HG02642 (cell line): ENCODE data around the gene PRCC.

Experiments used
- ATAC-seq: cut with Tn5 transposase; IDR thresholded peaks from one replicate; pipeline ENCODE4 v1.9.1; 2021; ENCODE audit warnings: mild to moderate bottlenecking; ENCODE audit not compliant: unreplicated experiment, poor library complexity

The PRCC gene

DNA sequence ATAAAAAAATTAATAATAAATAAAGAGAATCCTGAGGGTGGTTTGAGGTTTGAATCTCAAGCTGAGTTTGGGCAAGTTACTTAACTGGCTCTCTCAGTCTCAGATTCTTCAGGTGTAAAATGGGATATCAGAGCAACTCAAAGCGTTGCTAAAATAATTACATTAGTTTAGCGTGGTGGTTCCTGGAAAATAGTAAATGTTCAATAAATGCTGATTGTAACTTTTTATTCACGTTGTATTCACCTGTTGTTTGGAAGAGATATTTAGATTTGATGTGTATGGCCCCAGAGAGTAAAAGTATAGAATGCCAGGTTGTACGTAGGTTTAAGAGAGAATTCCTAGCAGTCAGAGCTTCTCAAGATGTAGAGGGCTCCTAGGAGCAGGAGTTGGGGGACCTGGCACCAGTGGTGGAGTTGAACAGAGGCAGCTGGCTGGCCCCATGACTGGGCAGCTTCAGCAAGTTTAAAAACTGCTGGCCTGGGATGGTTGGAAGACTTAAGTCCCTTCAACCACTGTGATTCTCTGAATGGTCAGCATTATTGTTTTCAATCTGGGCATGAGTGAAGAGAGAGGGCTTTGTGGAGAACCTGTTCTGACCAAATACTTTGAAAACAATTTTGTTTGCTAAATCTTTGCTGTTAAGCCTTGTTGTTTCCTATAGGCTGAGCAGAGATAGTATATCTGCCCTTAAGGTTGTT is 22.4 kb downstream of the PRCC start:
- ATAC-seq = no peak

DNA sequence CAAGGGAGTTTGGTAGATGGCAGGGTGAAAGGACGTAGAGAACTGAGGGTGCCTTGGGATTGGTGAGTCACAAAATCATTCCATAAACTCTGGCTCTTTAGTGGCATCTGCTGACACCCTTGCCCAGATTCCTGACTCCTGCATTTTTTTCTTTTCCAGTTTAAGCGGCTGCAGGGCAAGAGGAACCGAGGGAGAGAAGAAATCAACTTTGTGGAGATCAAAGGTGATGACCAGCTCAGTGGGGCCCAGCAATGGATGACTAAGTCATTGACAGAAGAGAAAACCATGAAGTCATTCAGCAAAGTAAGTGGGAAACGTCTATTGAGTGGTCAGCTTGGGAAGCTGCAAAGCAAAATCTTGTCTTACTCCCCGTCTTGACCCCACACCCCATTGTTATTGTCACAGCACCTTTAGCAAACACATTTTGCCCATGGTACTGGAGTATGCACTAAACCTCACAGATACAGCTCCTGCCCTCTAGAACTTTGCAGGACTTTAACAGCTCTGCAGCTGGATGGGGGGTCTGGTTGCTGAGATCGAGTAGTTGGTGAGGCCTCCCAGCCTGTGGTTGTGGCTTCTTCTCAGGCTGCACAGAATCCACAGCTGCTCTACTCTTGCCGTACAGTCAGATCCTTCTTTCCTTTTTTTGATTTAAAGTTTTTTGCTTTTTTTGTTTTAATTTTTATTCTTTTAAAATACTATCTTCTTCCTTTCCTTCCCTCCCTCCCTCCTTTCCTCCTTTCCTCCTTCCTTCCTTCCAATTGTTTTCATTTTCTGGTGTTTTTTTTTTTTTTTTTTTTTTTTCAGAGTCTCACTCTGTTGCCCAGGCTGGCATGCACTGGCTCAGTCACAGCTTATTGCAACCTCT is 27.4 kb downstream of the PRCC start:
- ATAC-seq = no peak

DNA sequence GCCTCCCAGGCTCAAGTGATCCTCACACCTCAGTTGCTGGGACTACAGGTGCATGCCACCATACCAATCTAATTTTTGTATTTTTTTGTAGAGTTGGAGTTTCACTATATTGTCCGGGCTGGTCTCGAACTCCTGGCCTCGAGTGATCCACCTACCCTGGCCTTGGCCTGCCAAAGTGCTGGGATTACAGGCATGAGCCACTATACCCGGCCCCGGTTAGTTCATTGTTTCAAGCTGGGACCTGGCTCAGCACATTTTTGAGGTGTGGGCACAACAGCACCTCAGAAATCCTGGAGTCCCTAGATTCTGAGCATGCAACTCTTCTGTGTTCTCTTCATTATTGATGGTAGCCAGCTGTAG is 28.0 kb downstream of the PRCC start:
- no peak for ATAC-seq

DNA sequence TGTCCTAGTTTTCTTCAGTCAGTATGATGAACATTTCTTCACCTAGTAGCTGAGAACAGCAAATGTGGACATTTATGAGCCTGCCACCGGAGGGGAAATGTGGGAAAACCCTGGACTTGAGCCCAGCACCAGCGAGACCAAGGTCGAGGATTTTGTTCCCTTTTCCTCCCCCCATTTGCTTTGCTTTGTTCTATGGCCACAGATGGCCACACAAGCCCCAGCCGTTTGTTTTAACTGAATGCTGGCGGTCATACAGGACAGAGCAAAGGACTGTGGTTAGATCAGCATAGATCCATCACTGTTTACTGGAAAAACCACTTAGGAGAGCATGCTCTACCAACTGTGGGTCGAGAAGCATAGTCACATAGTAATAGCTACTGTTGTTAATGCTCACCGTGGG is 28.5 kb downstream of the PRCC start:
- ATAC-seq = no peak

DNA sequence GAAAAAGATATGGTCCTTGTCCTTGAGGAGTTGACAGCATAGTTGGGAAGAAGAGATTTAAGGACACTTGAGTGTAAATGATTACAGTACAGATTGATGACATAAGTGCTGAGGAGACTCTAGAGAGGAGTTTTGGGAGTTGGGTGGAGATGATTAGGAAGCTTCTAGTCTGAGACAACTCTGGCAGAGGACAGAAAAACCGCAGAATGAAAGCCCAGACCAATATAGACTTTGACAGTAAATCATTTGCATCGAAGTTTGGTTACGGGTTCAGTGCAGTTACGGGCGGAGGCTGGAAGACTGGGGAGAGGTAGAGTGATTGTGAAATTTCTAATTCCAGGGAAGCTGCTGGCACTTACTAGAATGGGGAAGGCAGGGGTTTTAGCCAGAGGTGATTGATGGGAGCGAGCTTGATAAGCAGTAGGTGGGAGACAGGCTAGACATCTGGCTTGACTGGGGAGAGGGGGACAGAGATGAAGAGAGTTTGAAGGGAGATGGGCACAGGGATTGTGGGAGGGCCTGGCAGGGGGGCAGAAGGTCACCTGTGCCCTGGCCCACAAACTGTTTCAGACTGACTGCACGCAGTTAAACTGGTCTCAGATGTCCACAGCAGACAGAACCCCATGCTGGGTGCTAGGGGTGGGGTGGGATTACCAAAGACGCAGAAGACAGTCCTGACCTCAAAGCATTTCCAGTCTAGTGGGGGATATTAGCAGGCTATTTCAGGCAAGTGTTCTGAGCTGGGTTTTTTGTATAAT is 29.2 kb downstream of the PRCC start:
- ATAC-seq = no peak

DNA sequence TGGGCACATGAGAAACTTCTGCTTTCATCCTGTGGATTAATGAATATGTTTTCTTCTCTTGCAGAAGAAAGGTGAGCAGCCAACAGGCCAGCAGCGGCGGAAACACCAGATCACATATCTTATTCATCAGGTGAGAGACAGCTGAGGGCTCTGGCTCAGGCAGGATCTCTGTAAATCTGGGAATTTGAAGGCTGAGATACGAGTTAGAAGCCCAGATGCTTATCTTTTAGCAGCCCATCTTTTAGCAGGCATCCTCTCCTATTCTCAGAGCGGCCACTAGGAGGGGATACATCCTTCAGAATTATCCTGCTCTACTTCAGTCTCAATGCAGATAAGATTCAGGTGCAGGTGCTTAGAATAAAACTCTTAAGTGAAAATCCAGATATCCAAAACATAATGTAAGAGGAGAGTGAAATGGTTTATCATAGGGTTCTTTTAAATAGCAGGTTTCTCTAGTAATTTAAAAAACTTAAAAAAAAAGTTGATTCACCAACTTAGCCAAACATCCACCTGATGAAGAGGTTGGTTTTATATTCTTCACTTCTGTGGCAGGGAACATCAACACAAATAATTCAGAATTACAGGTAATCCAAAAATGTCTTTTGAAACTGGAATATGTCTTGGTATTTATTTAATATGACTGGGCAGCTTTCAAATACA is 30.0 kb downstream of the PRCC start:
- no peak for ATAC-seq

DNA sequence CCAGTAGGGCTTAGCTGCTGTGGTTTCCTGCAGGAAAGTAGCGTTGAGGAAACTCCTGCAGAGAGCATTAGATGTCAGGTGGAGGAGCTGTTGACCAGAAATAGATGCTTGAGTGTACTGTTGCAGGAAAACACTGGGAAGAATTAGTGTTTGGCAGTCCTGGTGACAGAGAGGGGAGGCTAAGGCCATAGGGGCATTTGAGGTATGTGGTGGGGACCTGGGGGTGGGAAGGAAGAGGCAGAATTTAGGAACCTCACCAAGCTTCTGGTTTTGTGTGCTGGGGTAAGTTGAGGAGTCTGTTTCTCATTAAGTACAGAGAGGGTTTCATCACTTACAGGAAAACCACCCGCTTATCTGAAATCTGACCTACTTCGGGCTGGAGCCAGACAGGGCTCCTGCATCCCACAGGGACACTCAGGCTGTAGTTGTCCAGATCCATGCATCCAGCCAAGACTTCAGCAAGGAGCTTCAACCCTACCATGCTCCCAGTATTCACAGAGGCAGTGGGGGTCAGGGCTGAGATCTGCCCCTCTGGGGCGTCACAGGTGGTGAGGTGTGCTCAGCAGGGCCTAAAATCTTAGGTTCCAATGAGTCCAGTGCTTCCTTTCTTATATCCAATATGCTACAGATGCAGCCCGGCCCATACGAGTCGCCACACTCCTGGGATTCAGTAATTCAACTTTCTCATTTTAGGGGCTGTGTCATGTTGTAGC is 34.2 kb downstream of the PRCC start:
- no peak for ATAC-seq

DNA sequence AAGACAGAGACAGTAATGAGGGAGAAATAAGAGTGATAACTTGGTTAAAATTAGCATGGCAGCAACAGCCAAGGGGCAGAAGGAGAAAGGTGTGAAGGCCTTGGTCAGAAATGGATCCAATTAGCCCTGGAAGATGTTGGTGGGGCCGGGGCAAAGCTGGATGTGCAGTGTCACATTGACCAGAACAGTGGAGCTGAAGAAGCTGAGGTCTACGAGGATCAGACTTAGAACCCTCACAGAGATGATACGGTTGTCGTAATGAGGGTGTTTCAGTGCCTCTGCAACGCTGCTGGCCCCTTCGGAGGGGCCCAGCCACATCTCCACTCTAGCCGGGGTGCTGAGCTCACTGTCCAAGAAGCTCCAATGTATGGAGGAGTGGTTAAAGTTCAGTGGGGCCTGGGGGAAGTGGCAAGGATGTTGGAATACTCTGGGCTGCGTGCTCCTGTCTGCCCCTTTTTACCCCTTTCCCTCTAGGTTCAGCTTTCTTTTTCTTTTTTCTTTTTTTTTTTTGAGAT is 35.1 kb downstream of the PRCC start:
- ATAC-seq = no peak

DNA sequence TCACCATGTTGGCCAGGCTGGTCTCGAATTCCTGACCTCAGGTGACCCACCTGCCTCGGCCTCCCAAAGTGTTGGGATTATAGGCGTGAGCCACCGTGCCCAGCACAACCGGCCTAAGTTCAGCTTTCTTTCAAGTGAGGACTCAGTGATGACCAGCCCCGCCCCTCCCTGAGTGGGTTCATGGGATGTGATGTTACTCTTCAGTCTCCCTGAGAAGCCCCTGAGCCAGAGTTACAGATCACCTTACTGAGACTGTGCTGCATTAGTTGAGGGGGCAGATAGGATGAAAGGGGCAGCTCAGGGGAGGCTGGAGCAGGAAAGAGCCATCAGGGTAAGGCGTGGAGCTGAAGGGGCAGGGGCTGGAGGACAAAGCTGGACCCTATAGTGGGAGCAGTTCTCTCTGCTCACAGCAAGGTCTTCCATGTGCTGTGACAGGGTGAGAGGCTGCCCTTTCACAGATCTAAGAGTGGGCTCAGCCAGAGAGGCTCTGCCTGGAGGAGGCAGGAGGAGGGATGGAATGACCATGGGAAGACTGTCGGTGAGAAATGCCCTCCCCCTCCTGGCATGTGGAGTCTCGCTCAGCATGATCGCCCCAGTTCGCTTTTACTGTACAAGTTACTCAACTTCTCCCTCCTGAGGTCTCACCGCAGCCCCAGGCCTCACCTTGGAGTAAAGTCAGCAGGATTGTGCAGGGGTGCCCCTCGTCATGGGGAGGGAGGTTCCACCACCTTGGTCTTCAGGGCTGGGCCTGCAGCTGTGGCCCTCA is 35.9 kb downstream of the PRCC start:
- no peak for ATAC-seq

DNA sequence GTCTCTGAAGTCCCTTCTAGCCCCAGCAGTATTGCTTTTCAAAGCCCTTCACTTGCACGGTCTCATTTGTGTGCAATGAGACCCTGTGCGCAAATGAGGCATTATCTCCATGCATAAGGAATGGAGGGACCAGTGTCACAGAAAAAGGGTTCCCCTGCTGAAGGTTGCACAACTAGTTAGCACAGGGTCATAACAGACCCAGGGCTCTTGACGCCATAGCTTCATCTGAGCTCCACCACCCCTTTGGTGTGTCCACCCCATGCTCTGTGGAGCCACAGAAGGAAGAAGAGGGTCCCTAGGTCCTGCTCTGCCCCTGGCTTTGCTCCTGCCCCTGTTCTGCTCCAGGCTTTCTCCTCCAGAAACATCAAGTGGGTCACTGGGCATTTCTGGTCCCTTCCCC is 36.7 kb downstream of the PRCC start:
- no peak for ATAC-seq

DNA sequence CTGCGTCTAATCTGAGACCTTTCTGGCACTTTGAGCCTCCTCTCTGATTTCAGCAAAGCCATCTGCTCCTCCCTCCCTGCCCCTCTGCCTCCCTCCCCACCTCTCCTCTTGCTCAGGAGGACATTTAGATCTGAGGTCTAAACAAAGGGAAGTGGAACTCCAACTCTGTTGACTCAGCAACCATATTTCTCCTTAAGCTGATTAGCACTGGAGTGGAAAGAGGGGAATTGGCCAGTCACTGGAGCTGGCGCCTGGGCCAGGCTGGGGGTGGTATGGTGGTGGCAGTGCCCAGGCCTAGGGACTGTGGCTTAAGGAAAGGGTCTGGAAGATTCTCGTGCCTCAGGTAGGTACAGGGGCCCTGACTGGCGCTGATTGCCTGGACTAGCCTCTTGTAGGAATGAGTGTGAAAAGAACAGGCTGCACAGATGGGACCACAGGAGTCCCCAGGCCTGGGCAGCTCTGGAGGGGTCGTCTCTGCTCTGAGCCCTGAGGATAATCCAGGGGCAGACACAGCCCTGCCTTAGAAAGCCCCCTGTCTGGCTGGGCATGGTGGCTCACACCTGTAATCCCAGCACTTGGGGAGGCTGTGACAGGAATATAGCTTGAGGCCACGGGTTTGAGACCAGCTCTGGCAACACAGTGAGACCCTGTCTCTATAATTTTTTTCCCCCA is 37.4 kb downstream of the PRCC start:
- ATAC-seq = no peak

DNA sequence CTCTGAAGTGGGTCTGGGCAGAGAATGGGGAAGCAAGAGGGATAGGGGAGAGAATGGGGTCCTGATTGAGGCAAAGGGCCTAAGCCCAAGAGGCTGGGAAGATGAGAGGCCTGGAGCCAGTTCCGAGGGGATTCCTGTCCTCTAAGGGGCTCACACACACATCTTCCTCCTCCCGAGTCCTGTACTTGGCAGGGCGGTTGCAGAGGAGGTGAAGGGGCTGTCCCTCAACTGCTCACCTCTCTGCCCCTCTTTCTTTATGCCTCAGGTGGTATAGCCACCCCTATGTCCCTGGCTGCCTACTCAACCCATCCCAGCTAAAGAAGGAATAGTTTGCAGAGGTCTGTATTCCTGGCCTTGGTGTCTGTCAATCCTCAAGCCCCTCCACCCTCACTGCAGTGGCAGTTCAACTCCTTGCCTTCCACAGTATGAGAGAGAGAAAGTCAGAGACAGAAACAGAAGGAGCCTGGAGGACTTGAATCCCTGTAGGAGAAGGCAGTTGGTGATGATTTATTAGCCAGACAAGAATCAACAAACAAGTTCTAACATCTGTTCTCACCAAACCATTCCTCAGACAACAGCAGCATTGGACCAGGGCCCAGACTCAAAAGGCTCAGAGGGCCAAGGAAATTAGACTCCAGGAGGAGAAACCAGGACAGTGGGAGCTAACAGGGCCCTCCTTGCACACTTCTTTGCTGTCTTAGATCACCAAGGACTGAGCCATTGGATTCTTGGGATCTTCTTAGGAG is 38.6 kb downstream of the PRCC start:
- no peak for ATAC-seq

DNA sequence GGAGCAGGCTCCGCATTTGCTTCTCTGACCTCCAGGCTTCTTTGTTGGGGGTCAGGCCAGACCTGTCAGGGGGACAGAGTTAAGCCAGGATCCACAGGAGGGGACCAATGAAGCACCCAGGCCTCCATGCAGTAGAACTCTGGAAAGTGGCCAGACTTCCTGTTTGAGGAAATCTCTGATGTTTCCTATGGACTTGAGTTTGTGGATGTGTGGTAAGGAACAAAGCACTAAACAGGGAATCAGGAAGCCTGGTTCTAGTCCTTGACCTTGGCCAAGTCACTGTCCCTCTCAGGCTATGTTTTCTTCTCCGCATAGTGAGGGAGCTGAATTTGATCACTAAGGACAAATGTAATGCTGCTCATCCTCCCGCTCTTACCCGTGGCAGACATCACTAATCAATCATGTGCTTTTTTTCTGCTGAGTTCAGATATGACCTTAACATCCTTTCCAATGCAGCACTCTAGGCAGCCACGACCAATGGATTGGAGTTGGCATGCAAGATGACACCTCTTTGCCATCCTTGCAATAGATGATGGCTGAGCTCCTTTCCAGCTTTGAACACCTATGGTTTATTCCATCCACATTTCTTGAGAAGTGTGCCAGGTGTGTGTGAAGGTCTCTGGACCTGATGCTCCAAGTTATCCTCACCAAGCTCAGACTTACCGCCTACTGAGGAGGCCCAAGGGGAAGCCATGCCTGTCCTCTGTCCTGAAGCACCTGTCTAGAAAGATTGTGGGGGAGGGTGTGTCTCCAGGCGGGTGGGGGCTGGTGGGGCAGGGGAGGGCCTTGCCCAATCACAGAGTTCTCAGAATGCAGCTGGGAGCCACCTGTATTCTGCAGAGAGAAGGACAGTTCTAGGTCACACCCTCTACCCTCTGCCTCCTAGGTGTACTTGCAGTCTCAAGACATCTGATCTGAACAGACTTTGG is 39.4 kb downstream of the PRCC start:
- no peak for ATAC-seq

DNA sequence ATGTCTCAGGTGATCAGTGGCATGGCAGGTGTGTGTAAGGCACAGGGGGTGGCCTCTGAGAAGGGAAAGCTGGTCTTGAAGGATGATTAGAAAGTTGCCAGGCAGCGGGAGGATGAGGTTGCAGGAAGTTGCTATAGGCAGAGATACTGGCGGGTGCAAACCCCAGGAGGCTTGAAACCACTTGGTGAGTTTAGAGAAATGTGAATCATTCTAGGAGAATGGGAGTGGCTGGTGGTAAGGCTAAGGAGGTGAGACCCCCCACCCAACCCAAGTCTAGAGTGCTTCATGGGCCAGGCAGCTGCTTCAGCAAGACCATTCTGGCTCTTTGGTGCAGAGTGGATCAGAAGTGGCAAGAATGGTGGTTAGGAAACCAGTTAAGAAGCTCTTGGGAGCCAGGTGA is 40.3 kb downstream of the PRCC start:
- no peak for ATAC-seq

DNA sequence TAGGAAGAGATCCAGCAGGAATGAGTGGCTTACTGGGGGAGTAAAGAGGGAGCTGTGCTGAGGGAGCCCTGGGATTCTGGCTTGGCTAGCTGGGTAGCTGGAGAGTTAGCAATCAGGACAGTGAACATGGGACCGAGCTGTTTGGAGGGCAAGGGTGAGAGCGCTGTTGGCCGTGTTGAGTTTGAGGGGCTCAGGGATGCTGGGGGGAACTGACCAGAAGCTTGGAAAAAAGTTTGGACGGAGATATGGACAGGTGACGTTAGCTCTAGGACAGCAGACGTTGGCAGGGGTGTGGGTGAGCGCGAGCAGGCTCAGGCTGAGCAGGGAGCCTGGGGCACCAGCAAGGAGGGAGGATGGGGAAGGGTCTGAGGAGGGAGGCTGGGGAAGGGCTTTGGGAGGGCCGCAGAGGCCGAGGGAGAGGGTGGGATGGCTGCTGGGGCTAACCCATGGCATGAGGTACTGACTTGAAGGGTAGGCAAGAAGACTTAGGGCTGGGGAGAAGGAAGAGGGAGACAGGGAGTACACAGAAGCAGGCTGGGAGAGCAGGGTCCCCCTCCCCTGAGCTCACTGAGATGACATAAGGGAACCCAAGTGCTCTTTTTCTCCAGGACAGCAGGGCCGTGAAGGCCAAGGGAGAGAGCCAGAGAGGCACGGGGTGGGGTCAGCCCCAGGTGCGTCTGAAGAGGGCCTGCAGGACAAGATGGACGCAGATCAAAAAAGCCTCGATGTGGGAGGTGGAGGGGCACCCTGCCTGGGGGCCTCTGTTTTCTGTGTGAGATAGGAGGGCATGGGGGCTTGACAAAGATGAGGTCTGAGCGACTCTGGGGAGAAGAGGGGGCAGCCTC is 41.1 kb downstream of the PRCC start:
- no peak for ATAC-seq

DNA sequence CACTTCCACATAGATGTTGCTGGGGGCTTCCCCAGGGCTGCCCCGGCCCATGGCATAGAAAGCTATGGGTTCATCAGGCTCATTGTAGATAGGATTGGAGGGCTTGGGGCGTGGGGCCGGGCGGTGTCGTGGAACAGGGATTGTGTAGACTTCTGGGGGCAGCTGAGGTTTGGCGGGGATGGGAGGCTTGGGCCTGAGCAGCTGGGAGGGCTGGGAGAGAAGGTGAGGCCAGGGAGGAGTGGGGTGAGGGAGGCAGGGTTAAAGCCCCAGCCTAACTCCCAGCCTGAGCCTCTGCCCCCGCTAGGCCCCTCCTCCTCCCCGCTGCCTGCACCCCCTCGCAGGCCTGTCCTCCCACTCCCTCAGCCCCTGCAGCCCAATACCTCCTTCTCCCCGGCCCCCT is 41.9 kb downstream of the PRCC start:
- no peak for ATAC-seq
